ENCODE measurements around the gene RALA.

DNA sequence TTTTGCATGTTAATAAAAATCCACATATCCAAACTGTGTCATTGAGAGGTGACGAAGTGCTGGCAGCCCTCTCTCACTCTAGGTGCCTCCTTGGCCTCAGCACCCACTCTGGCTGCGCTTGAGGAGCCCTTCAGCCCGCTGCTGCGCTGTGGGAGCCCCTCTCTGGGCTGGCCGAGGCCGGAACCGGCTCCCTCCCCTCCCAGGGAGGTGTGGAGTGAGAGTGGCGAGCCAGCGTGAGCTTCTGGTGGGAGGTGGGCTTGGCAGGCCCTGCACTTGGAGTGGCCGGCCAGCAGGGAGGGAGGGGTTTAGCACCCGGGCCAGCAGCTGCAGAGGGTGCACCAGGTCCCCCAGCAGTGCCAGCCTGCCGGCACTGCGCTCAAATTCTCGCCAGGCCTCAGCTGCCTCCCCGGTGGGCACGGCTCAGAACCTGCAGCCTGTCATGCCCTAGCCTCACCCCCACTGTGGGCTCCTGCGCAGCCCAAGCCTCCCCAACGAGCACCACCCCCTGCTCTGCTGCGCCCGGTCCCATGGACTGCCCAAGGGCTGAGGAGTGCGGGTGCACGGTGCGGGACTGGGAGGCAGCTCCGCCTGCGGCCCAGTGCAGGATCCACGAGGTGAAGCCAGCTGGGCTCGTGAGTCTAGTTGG is 46.0 kb upstream of the RALA start:
- no peak for TF ChIP-seq FOXA1 (IDR thresholded peaks at IDR 0.05)
- TF ChIP-seq NFRKB (IDR thresholded peaks at IDR 0.05) = no peak

Data from HEK293T (cell line).